OCI-M1 (cell line): ENCODE data around the gene OAS3.
A peak's percentile ranks its signal among the peaks of the same experiment; 100 is the strongest.
"Not testable (repeated sequence)": the region's sequence is repeated elsewhere in the genome, so short reads cannot be mapped to it uniquely, and the experiment has no call there.

Experiments
- DNase-seq: peaks from one replicate; lab custom pipeline; 2025; lab: John Stamatoyannopoulos, UW

Gene OAS3

GRCh38 chr12:112957125-112957524, 18.9 kb downstream of the OAS3 start:
- not testable (repeated sequence) for DNase-seq

- DNase-seq, result no peak
Measured at GRCh38 chr12:112961074-112961473, 22.8 kb downstream of the OAS3 start.

GRCh38 chr12:112961536-112961935, 23.3 kb downstream of the OAS3 start:
- no peak for DNase-seq

- no peak for DNase-seq
Measured at GRCh38 chr12:112962561-112962960, 24.3 kb downstream of the OAS3 start.

GRCh38 chr12:112963227-112963861, 25.1 kb downstream of the OAS3 start:
- no peak for DNase-seq

GRCh38 chr12:112964067-112964670, 25.9 kb downstream of the OAS3 start:
- DNase-seq, result no peak

- no peak for DNase-seq
Measured at GRCh38 chr12:112964915-112965314, 26.6 kb downstream of the OAS3 start.

GRCh38 chr12:112965643-112966042, 27.4 kb downstream of the OAS3 start:
- DNase-seq, result no peak

GRCh38 chr12:112967306-112967705, 29.0 kb downstream of the OAS3 start:
- DNase-seq, result no peak

- DNase-seq, result no peak
Measured at GRCh38 chr12:112967858-112968257, 29.6 kb downstream of the OAS3 start.

- no peak for DNase-seq
Measured at GRCh38 chr12:112969547-112970306, 31.5 kb downstream of the OAS3 start.

- no peak for DNase-seq
Measured at GRCh38 chr12:112970391-112970790, 32.1 kb downstream of the OAS3 start.

- DNase-seq, result no peak
Measured at GRCh38 chr12:112971248-112971647, 33.0 kb downstream of the OAS3 start.

GRCh38 chr12:112973011-112973735, 34.9 kb downstream of the OAS3 start:
- DNase-seq, result no peak

- peak; percentile 68 for DNase-seq
Measured at GRCh38 chr12:112973818-112974231, 35.6 kb downstream of the OAS3 start.

- DNase-seq, result no peak
Measured at GRCh38 chr12:112974904-112975303, 36.6 kb downstream of the OAS3 start.

GRCh38 chr12:112977139-112977538, 38.9 kb downstream of the OAS3 start:
- no peak for DNase-seq

- no peak for DNase-seq
Measured at GRCh38 chr12:112977641-112978040, 39.4 kb downstream of the OAS3 start.

- peak; percentile 79 for DNase-seq
Measured at GRCh38 chr12:112978163-112979040, 40.1 kb downstream of the OAS3 start, which contains the start of gene OAS2. TSS of gene OAS2 (plus strand) at chr12:112978519. CDS start at chr12:112978609, 90 bp downstream.

GRCh38 chr12:112979041-112979680, 40.9 kb downstream of the OAS3 start:
- DNase-seq, result no peak
